Measurements from ENCODE around the gene SV2C. TPM values are rescaled to one million over a fixed set of nuclear protein-coding genes. Genes with fewer than 3 reads are reported as not detected.

Gene SV2C
- total and polyA plus RNA-seq, 7 donors, result 0.31 to 0.71 (median 0.55) TPM; not detected in 2

GRCh38 chr5:76401801-76402250 is 318.6 kb downstream of the SV2C start:
- peaks cover 9 to 30% (median 10%) of the 10 kb centered on the region in 3 donors for H3K27me3 ChIP-seq
- no peak for DNase-seq
- TF ChIP-seq POLR2AphosphoS5 (IDR thresholded peaks at IDR 0.05) (no peak), POLR2A (IDR thresholded peaks at IDR 0.05) (no peak), CTCF (IDR thresholded peaks at IDR 0.05) (no peak), EP300 (IDR thresholded peaks at IDR 0.05) (no peak)
- intact Hi-C loops (cut with DNase I), result loop anchor here (2.0 to 5.0 kb wide), 2 partner anchors 140 to 181 kb away; no protein-coding TSS in a partner anchor
- H3K9me3 ChIP-seq, result no peaks in the 10 kb centered on the region
- H3K4me1 ChIP-seq, result peaks cover 0 to 21% (median 11%) of the 10 kb centered on the region in 4 donors
- peak overlapping the region; percentile 54 to 77 (median 70) for H3K27ac ChIP-seq
- no peaks in the 10 kb centered on the region for H3K36me3 ChIP-seq
- WGBS, 2 donors, result 18 to 19% methylated on average over 11 of the region's 11 CpGs
- peak overlapping the region; percentile 24 to 63 (median 58) for H3K4me3 ChIP-seq

- 0 to 1% methylated on average over 25 of the region's 25 CpGs for WGBS, 2 donors
- DNase-seq, result no peak
- intact Hi-C loops (cut with DNase I), result loop anchor here (2.0 to 5.0 kb wide), 2 partner anchors 140 to 180 kb away; no protein-coding TSS in a partner anchor
- H3K27me3 ChIP-seq, result peaks cover 9 to 30% (median 10%) of the 10 kb centered on the region in 3 donors
- peaks cover 0 to 21% (median 11%) of the 10 kb centered on the region in 4 donors for H3K4me1 ChIP-seq
- peak overlapping the region; percentile 33 to 63 (median 58) for H3K4me3 ChIP-seq
- no peaks in the 10 kb centered on the region for H3K36me3 ChIP-seq
- peak overlapping the region; percentile 54 to 77 (median 70) for H3K27ac ChIP-seq
- H3K9me3 ChIP-seq, result no peaks in the 10 kb centered on the region
- no peak for TF ChIP-seq POLR2A (IDR thresholded peaks at IDR 0.05)
Observed at GRCh38 chr5:76402251-76402885, 319.2 kb downstream of the SV2C start.

GRCh38 chr5:76402886-76403765 is 319.9 kb downstream of the SV2C start, which contains the start of gene IQGAP2:
Gene IQGAP2 (plus strand): TSS chr5:76403285. CDS start chr5:76403546, 261 bp downstream.
- peak in 3 of 4 donors; percentile 31 to 54 (median 52) for TF ChIP-seq POLR2AphosphoS5 (IDR thresholded peaks at IDR 0.05)
- TF ChIP-seq POLR2A (IDR thresholded peaks at IDR 0.05), result no peak
- no peak for TF ChIP-seq EP300 (IDR thresholded peaks at IDR 0.05)
- TF ChIP-seq CTCF (IDR thresholded peaks at IDR 0.05), result peak; percentile 9 to 50 (median 30)
- DNase-seq, result peak; percentile 77

More at GRCh38 chr5:76402886-76403765, 319.9 kb downstream of the SV2C start, which contains the start of gene IQGAP2:
- intact Hi-C loops (cut with DNase I), result loop anchor here (2.0 to 5.0 kb wide), 2 partner anchors 139 to 180 kb away; no protein-coding TSS in a partner anchor
- H3K9me3 ChIP-seq, result no peaks in the 10 kb centered on the region
- H3K27ac ChIP-seq, result peak within 1 kb of the TSS; percentile 66 to 77 (median 72)
- no peaks in the 10 kb centered on the region for H3K36me3 ChIP-seq
- H3K4me3 ChIP-seq, result peak within 1 kb of the TSS; percentile 33 to 63 (median 58)
- H3K27me3 ChIP-seq, result peaks cover 9 to 30% (median 10%) of the 10 kb centered on the region in 3 donors
- WGBS, 2 donors, result 0% methylated on average over 92 of the region's 92 CpGs
- peaks cover 0 to 21% (median 11%) of the 10 kb centered on the region in 4 donors for H3K4me1 ChIP-seq

Small RNAs within 50 kb of the gene (small RNA-seq; reads per million reads assigned to genes)
- gene AC113404.2 (0 reads per million in 3 donors), gene RNA5SP186 (0 reads per million in 3 donors)

Measured in sigmoid colon (tissue), 7 donors.